ENCODE results near the gene RTKN2. TPM values are rescaled to one million over a fixed set of nuclear protein-coding genes. Genes with fewer than 3 reads are reported as not detected.

Gene RTKN2
- total and polyA plus RNA-seq, 4 donors: 0.05 to 0.93 (median 0.17) TPM; not detected in 1

DNA sequence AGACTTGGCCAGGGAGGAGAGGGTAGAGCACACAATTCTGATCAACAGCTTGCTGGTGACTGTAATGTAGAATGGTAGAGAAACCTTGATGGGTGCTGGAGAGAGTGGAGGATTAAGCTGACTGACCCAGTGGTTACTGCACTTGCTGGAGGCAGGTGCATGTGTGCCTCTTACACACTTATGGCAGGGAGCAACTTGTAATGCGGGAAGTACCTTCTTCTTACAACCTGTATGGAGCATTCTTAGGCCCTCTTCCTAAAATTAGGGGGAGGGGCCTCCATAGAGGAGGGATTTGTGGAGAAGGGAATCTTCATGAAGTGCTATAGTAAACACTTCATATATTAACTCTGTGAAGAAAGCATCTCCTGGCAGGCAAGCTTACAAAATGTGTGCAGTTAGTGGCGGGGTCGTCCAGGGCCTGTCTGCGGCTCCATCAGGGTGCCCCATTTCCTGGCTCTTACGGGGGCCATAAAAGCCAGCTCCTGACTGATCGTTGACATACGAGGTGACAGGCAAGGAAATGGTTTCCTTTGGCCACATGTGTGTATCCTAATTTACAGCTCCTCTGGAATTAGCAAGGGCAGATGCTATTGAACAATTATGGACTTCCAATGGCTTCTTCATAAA lies 113.5 kb downstream of the RTKN2 start:
- Histone ChIP-seq H3K27me3 (ENCODE audit: control insufficient read depth in 4 of 4, insufficient read depth in 4 of 4, low read length in 3 of 4) (no peaks in the 10 kb centered on the region), H3K27ac (ENCODE audit: low read depth in 1 of 2, low read length in 2 of 2) (no peak overlapping the region), H3K9ac (ENCODE audit: low read depth in 1 of 2, low read length in 2 of 2) (no peak overlapping the region), H3K9me3 (ENCODE audit: control insufficient read depth in 4 of 4, low read length in 3 of 4) (no peaks in the 10 kb centered on the region), H3K4me3 (ENCODE audit: low read depth in 1 of 3, low read length in 3 of 3) (no peak overlapping the region), H3K36me3 (ENCODE audit: control insufficient read depth in 4 of 4, insufficient read depth in 3 of 4, low read depth in 1 of 4, low read length in 3 of 4) (no peaks in the 10 kb centered on the region), H3K4me1 (ENCODE audit: control insufficient read depth in 4 of 4, insufficient read depth in 4 of 4, low read length in 3 of 4) (no peaks in the 10 kb centered on the region)
- no peak for TF ChIP-seq HNF4A (conservative IDR thresholded peaks at IDR 0.05)
- TF ChIP-seq, protein P1, sequence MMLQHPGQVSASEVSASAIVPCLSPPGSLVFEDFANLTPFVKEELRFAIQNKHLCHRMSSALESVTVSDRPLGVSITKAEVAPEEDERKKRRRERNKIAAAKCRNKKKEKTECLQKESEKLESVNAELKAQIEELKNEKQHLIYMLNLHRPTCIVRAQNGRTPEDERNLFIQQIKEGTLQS (IDR thresholded peaks at IDR 0.05): no peak
- no peak for DNase-seq (ENCODE audit: low spot score)
- WGBS: 95% methylated on average over 7 of the region's 7 CpGs

DNA sequence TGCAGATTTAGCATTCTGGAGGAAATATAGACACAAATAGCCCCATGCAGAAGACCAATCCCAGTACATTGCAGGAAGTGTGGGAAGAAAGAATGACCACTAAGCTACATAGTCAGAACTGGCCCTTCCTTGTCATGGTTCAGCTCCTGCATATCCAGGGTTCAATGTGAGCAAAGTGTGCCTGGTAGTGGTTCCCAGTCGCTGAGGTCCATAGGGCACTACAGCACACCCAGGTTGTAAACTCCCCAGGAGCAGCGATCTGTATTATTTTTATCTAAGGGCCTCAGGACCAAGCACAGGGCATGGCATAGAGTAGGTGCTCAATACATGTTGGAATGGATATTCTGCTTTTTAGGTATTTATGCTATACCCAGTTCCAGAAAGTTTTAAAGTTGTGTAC lies 114.4 kb downstream of the RTKN2 start:
- WGBS: 85% methylated on average over 2 of the region's 2 CpGs
- H3K9me3 ChIP-seq (ENCODE audit: control insufficient read depth in 4 of 4, low read length in 3 of 4): no peaks in the 10 kb centered on the region
- H3K36me3 ChIP-seq (ENCODE audit: control insufficient read depth in 4 of 4, insufficient read depth in 3 of 4, low read depth in 1 of 4, low read length in 3 of 4): no peaks in the 10 kb centered on the region
- TF ChIP-seq, protein P2, sequence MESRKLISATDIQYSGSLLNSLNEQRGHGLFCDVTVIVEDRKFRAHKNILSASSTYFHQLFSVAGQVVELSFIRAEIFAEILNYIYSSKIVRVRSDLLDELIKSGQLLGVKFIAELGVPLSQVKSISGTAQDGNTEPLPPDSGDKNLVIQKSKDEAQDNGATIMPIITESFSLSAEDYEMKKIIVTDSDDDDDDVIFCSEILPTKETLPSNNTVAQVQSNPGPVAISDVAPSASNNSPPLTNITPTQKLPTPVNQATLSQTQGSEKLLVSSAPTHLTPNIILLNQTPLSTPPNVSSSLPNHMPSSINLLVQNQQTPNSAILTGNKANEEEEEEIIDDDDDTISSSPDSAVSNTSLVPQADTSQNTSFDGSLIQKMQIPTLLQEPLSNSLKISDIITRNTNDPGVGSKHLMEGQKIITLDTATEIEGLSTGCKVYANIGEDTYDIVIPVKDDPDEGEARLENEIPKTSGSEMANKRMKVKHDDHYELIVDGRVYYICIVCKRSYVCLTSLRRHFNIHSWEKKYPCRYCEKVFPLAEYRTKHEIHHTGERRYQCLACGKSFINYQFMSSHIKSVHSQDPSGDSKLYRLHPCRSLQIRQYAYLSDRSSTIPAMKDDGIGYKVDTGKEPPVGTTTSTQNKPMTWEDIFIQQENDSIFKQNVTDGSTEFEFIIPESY (IDR thresholded peaks at IDR 0.05): no peak
- TF ChIP-seq EGR1 (IDR thresholded peaks at IDR 0.05; ENCODE audit: low read depth in 2 of 2): no peak
- TF ChIP-seq, protein P3, sequence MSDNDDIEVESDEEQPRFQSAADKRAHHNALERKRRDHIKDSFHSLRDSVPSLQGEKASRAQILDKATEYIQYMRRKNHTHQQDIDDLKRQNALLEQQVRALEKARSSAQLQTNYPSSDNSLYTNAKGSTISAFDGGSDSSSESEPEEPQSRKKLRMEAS (IDR thresholded peaks at IDR 0.05): no peak
- no peak for TF ChIP-seq HNF4A (conservative IDR thresholded peaks at IDR 0.05)
- no peak for TF ChIP-seq RXRA (IDR thresholded peaks at IDR 0.05)
- TF ChIP-seq, protein P1 (IDR thresholded peaks at IDR 0.05): no peak
- TF ChIP-seq FOXA2 (IDR thresholded peaks at IDR 0.05): no peak
- TF ChIP-seq, protein P4, sequence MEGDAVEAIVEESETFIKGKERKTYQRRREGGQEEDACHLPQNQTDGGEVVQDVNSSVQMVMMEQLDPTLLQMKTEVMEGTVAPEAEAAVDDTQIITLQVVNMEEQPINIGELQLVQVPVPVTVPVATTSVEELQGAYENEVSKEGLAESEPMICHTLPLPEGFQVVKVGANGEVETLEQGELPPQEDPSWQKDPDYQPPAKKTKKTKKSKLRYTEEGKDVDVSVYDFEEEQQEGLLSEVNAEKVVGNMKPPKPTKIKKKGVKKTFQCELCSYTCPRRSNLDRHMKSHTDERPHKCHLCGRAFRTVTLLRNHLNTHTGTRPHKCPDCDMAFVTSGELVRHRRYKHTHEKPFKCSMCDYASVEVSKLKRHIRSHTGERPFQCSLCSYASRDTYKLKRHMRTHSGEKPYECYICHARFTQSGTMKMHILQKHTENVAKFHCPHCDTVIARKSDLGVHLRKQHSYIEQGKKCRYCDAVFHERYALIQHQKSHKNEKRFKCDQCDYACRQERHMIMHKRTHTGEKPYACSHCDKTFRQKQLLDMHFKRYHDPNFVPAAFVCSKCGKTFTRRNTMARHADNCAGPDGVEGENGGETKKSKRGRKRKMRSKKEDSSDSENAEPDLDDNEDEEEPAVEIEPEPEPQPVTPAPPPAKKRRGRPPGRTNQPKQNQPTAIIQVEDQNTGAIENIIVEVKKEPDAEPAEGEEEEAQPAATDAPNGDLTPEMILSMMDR (IDR thresholded peaks at IDR 0.05; ENCODE audit: low read depth, low read length, missing input control): no peak
- TF ChIP-seq FOXA1 (IDR thresholded peaks at IDR 0.05): no peak
- no peak overlapping the region for H3K9ac ChIP-seq (ENCODE audit: low read depth in 1 of 2, low read length in 2 of 2)
- no peak for DNase-seq (ENCODE audit: low spot score)
- no peak overlapping the region for H3K4me3 ChIP-seq (ENCODE audit: low read depth in 1 of 3, low read length in 3 of 3)
- no peaks in the 10 kb centered on the region for H3K4me1 ChIP-seq (ENCODE audit: control insufficient read depth in 4 of 4, insufficient read depth in 4 of 4, low read length in 3 of 4)
- H3K27ac ChIP-seq (ENCODE audit: low read depth in 1 of 2, low read length in 2 of 2): no peak overlapping the region
- no peaks in the 10 kb centered on the region for H3K27me3 ChIP-seq (ENCODE audit: control insufficient read depth in 4 of 4, insufficient read depth in 4 of 4, low read length in 3 of 4)

DNA sequence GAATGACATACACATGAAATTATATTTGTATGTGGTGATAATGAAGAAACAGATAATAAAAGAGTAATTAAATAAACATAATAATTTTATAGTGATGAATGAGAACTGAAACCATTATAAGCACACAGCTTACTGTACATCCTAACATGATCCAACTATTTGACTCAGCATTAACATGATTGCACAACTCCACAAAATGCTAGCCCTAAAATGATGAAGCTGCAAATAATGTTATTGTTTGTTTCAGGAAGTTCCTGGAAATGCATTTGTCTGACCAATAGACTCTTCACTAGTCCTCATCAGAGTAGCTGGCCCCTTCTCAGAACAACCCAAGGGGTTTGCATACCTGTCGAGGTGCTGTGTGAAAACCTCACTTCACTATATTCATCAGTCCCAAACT lies 115.5 kb downstream of the RTKN2 start:
- H3K36me3 ChIP-seq (ENCODE audit: control insufficient read depth in 4 of 4, insufficient read depth in 3 of 4, low read depth in 1 of 4, low read length in 3 of 4): no peaks in the 10 kb centered on the region
- H3K4me3 ChIP-seq (ENCODE audit: low read depth in 1 of 3, low read length in 3 of 3): no peak overlapping the region
- WGBS: 87% methylated on average over 1 of the region's 1 CpG
- no peak overlapping the region for H3K9ac ChIP-seq (ENCODE audit: low read depth in 1 of 2, low read length in 2 of 2)
- TF ChIP-seq, protein P3 (IDR thresholded peaks at IDR 0.05): no peak
- TF ChIP-seq FOXA1 (IDR thresholded peaks at IDR 0.05) (no peak), FOXA2 (IDR thresholded peaks at IDR 0.05) (no peak), HNF4A (conservative IDR thresholded peaks at IDR 0.05) (no peak), RAD21 (IDR thresholded peaks at IDR 0.05) (no peak), RXRA (IDR thresholded peaks at IDR 0.05) (no peak), JUND (IDR thresholded peaks at IDR 0.05) (no peak)
- TF ChIP-seq, protein P2 (IDR thresholded peaks at IDR 0.05): no peak
- no peak for DNase-seq (ENCODE audit: low spot score)
- no peaks in the 10 kb centered on the region for H3K9me3 ChIP-seq (ENCODE audit: control insufficient read depth in 4 of 4, low read length in 3 of 4)
- no peaks in the 10 kb centered on the region for H3K4me1 ChIP-seq (ENCODE audit: control insufficient read depth in 4 of 4, insufficient read depth in 4 of 4, low read length in 3 of 4)
- H3K27me3 ChIP-seq (ENCODE audit: control insufficient read depth in 4 of 4, insufficient read depth in 4 of 4, low read length in 3 of 4): no peaks in the 10 kb centered on the region
- H3K27ac ChIP-seq (ENCODE audit: low read depth in 1 of 2, low read length in 2 of 2): no peak overlapping the region

Data from liver (tissue), 9 donors.